Muscle of back (tissue), 11 donors: ENCODE results near the gene ANKRD33B. TPM values are rescaled to one million over a fixed set of nuclear protein-coding genes. Genes with fewer than 3 reads are reported as not detected.
A peak's percentile ranks its signal among the peaks of the same experiment; 100 is the strongest.

ENCODE experiments used
- DNase-seq, 3 donors: peaks; one replicate each; pipeline versions ENCODE4 v3.0.0 to v3.0.0-alpha.2; 2013
- polyA plus RNA-seq, 10 donors: library from polyadenylated mRNA; unstranded; fragments of 120-200 nt; gene quantifications; one replicate each; pipeline ENCODE4 v1.2.1, GENCODE V29; 2013; ENCODE audit not compliant: insufficient read length in 10 of 10

ANKRD33B gene
- polyA plus RNA-seq, 10 donors: 1.0 to 3.1 (median 2.0) TPM

GRCh38 chr5:10578293-10578665 is 14.4 kb downstream of the ANKRD33B start:
- DNase-seq: no peak

GRCh38 chr5:10578869-10579268 is 15.0 kb downstream of the ANKRD33B start:
- DNase-seq: peak in 1 of 3 donors; percentile 23

GRCh38 chr5:10579536-10580521 is 16.0 kb downstream of the ANKRD33B start:
- no peak for DNase-seq

- no peak for DNase-seq
Observed at GRCh38 chr5:10580531-10581423, 16.9 kb downstream of the ANKRD33B start.

GRCh38 chr5:10581424-10581748 is 17.5 kb downstream of the ANKRD33B start:
- no peak for DNase-seq

- no peak for DNase-seq
Observed at GRCh38 chr5:10581867-10582511, 18.1 kb downstream of the ANKRD33B start.

GRCh38 chr5:10582512-10582897 is 18.6 kb downstream of the ANKRD33B start:
- no peak for DNase-seq

GRCh38 chr5:10583663-10584572 is 20.0 kb downstream of the ANKRD33B start:
- peak in 1 of 3 donors; percentile 26 for DNase-seq

GRCh38 chr5:10584714-10585517 is 21.0 kb downstream of the ANKRD33B start:
- DNase-seq: no peak

GRCh38 chr5:10585518-10585915 is 21.6 kb downstream of the ANKRD33B start:
- DNase-seq: no peak

- DNase-seq: no peak
Observed at GRCh38 chr5:10586008-10586407, 22.1 kb downstream of the ANKRD33B start.

- DNase-seq: no peak
Observed at GRCh38 chr5:10586555-10586954, 22.7 kb downstream of the ANKRD33B start.

- DNase-seq: no peak
Observed at GRCh38 chr5:10588109-10588775, 24.4 kb downstream of the ANKRD33B start.

GRCh38 chr5:10588779-10589447 is 25.0 kb downstream of the ANKRD33B start:
- DNase-seq: peak in 1 of 3 donors; percentile 34

GRCh38 chr5:10590226-10590999 is 26.5 kb downstream of the ANKRD33B start:
- DNase-seq: peak in 1 of 3 donors; percentile 56

- DNase-seq: no peak
Observed at GRCh38 chr5:10591159-10591558, 27.3 kb downstream of the ANKRD33B start.

- DNase-seq: no peak
Observed at GRCh38 chr5:10591966-10592365, 28.1 kb downstream of the ANKRD33B start.

GRCh38 chr5:10592601-10593000 is 28.7 kb downstream of the ANKRD33B start:
- no peak for DNase-seq
